ENCODE results near the gene TMEM108.

TMEM108 gene

DNA sequence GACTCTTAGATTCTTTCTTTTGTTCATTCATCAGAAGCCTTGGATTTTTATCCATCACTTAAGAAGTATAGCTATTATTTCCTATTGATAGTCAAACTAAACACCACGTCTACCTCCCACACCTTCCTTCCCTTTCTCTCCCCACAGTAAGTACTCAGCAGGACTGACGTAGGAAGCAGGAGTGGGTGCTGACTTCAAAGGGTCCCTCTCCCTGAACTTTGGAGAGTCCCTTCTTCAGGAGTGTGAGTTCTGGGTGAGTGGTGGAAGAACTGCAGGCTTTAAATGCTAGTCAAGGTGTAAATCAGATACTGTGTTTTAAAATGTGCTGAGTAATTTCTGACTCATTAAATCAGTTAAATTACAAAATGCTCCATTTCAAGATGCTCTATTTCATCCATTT lies 235.2 kb downstream of the TMEM108 start:
- TF ChIP-seq, protein P1, sequence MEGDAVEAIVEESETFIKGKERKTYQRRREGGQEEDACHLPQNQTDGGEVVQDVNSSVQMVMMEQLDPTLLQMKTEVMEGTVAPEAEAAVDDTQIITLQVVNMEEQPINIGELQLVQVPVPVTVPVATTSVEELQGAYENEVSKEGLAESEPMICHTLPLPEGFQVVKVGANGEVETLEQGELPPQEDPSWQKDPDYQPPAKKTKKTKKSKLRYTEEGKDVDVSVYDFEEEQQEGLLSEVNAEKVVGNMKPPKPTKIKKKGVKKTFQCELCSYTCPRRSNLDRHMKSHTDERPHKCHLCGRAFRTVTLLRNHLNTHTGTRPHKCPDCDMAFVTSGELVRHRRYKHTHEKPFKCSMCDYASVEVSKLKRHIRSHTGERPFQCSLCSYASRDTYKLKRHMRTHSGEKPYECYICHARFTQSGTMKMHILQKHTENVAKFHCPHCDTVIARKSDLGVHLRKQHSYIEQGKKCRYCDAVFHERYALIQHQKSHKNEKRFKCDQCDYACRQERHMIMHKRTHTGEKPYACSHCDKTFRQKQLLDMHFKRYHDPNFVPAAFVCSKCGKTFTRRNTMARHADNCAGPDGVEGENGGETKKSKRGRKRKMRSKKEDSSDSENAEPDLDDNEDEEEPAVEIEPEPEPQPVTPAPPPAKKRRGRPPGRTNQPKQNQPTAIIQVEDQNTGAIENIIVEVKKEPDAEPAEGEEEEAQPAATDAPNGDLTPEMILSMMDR (IDR thresholded peaks at IDR 0.05; ENCODE audit: extremely low read depth, insufficient read depth, missing control alignments) = no peak
- no peak for DNase-seq (ENCODE audit: low spot score)
- in situ Hi-C loops (cut with MboI; ENCODE audit: low pct_unique_long_range_greater_than_20kb, low sequenced_read_pairs, unreplicated experiment) = no loop called here

DNA sequence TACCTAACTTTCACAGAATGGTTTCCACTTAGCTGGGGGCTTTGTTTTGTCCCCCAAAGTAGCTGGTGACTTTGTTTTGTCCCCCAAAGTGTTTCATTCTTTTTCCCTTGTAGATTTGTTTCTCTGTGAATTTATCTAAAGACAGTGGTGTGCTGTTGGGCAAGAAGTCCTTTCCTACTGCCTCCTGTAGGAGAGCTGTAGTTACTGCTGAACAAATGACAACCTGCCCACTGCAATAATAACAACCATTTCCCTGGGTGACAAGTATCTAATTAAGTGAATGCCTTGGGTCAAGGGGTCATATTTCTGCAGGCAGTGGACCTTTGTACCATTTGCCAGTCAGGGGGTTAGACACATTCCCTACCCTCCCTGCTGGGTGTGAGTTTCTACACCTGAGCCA lies 236.3 kb downstream of the TMEM108 start:
- TF ChIP-seq, protein P1 (IDR thresholded peaks at IDR 0.05; ENCODE audit: extremely low read depth, insufficient read depth, missing control alignments) = peak; percentile 13
- in situ Hi-C loops (cut with MboI; ENCODE audit: low pct_unique_long_range_greater_than_20kb, low sequenced_read_pairs, unreplicated experiment) = no loop called here
- no peak for DNase-seq (ENCODE audit: low spot score)

DNA sequence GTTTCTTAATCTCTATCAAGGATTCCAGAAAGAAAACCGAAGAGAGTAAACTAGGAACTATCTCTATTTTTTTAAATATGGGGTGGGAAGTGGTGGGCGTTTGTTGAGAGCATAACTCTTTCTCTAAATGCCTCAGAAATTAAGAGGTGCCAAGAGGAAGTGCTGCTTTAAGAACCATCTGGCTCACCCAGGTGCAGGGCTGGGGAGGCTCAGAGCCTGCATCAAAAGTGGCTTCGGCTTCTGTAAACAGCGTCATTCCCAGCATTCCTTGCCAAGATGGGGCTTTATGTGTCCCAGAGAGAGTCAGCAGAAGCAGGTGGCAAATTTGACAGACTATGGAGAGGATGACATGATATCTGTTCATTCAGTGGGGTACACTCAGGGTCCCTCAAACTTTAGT lies 238.4 kb downstream of the TMEM108 start:
- in situ Hi-C loops (cut with MboI; ENCODE audit: low pct_unique_long_range_greater_than_20kb, low sequenced_read_pairs, unreplicated experiment) = no loop called here
- TF ChIP-seq, protein P1 (IDR thresholded peaks at IDR 0.05; ENCODE audit: extremely low read depth, insufficient read depth, missing control alignments) = no peak
- DNase-seq (ENCODE audit: low spot score) = no peak

DNA sequence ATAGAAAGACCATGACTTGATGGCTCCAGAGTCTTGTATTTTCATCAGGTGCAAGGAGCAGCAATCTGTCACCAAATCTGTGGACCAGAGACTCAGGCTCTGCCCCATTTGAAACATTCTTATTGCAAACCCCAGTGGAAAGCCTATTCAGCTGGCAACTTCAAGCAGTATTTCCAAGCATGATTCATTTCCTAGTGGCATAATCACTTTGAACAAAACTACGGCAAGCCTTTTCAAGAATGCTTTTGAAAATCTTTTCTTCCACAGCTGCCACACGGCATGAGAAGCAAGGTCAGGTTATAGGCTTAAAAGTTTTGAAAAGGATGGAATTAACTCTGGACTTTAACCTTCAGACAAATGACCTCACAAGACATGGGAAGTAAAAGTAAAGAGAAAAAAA lies 239.6 kb downstream of the TMEM108 start:
- TF ChIP-seq, protein P1 (IDR thresholded peaks at IDR 0.05; ENCODE audit: extremely low read depth, insufficient read depth, missing control alignments) = no peak
- in situ Hi-C loops (cut with MboI; ENCODE audit: low pct_unique_long_range_greater_than_20kb, low sequenced_read_pairs, unreplicated experiment) = no loop called here
- no peak for DNase-seq (ENCODE audit: low spot score)

DNA sequence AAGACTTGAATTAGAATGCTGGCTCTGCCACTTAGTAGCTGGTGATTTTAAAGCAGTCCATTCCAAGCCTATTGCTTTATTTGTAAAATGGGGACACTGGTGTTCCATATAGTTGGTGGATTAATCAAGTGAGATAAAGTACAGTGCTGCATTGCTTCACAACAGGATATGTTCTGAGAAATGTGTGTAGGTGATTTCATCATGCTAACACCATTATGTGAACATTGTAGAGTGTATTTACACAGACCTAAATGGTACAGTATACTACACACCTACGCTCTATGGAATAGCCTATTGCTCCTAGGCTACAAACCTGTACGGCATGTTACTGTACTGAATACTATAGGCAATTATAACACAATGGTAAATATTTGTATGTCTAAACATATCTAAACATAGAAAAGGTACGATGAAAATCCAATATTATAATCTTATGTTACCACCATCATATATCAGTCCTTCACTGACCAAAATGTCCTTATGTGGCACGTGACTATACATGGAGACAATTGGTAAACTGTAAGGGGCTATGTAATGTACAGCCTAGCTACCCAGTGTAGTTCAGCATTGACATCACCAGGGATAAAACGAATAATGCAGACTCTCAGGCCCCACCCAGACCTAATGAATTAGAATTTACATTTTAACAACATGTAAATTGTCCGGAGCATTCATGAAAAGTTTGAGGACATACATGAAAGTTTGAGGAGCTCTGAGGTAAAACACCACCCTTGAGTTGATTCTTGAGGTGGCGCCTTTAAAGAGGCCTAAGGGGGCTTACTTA lies 240.3 kb downstream of the TMEM108 start:
- TF ChIP-seq, protein P1 (IDR thresholded peaks at IDR 0.05; ENCODE audit: extremely low read depth, insufficient read depth, missing control alignments) = no peak
- in situ Hi-C loops (cut with MboI; ENCODE audit: low pct_unique_long_range_greater_than_20kb, low sequenced_read_pairs, unreplicated experiment) = no loop called here
- no peak for DNase-seq (ENCODE audit: low spot score)

DNA sequence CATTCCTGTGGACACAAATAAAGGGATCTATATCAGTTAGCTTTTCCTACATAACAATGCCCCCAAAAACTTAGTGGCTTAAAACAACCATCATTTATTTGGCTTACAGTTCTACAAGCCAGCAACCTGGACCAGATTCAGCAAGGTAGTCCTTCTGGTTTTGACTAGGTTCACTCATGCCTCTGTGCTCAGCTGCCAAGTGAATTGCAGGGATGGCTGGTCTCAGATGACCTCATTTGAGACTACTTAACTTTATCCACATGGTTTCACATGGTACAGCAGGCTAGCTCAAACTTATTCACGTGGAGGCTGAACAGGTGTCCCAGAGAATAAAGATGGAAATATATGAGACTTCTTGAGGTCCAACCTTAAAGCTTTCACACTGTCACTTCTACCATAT lies 242.4 kb downstream of the TMEM108 start:
- TF ChIP-seq, protein P1 (IDR thresholded peaks at IDR 0.05; ENCODE audit: extremely low read depth, insufficient read depth, missing control alignments) = no peak
- DNase-seq (ENCODE audit: low spot score) = no peak
- in situ Hi-C loops (cut with MboI; ENCODE audit: low pct_unique_long_range_greater_than_20kb, low sequenced_read_pairs, unreplicated experiment) = no loop called here

Measured in GM13977 (cell line).